H1 (cell line): Measurements from ENCODE around the gene ACTL9.

Experiments used
- CEBPB ChIP-seq: IDR thresholded peaks from 2 replicates; pipeline ENCODE4 v1.6.1; 2012; ENCODE audit warnings: low read depth, low read length
- EGR1 ChIP-seq: IDR thresholded peaks from 2 replicates; pipeline ENCODE4 v1.6.1; 2011; ENCODE audit warnings: low read depth, low read length, borderline replicate concordance
- GABPA ChIP-seq: IDR thresholded peaks from 2 replicates; pipeline ENCODE4 v1.6.1; 2011; ENCODE audit warnings: mild to moderate bottlenecking, low read length, moderate library complexity, borderline replicate concordance; ENCODE audit not compliant: insufficient read depth
- JUN ChIP-seq: IDR thresholded peaks from 2 replicates; pipeline ENCODE4 v1.6.1; 2011; ENCODE audit warnings: low read depth, mild to moderate bottlenecking, improper control_type of control experiment, low read length
- POLR2A ChIP-seq, 2 experiments: IDR thresholded peaks; 1 replicate in 1 of 2; 2 replicates in 1 of 2; pipeline ENCODE4 v1.6.1; 2011; ENCODE audit warnings: low read depth in 2 of 2, low read length in 2 of 2, mild to moderate bottlenecking in 2 of 2; ENCODE audit errors: control extremely low read depth in 1 of 2
- TF ChIP-seq, protein P1 (sequence below): IDR thresholded peaks from 2 replicates; pipeline ENCODE4 v1.6.1; 2012; ENCODE audit warnings: inconsistent platforms
- TF ChIP-seq, protein P2 (sequence below), 3 experiments: IDR thresholded peaks; 1 replicate in 2 of 3; 2 replicates in 1 of 3; pipeline versions ENCODE4 v1.5.1 to v1.6.1; 2011; ENCODE audit warnings: low read length in 3 of 3, mild to moderate bottlenecking in 3 of 3, inconsistent platforms in 2 of 3, low read depth in 1 of 3, moderate library complexity in 1 of 3; ENCODE audit not compliant: insufficient read depth in 1 of 3; ENCODE audit errors: control extremely low read depth in 1 of 3

DNA sequence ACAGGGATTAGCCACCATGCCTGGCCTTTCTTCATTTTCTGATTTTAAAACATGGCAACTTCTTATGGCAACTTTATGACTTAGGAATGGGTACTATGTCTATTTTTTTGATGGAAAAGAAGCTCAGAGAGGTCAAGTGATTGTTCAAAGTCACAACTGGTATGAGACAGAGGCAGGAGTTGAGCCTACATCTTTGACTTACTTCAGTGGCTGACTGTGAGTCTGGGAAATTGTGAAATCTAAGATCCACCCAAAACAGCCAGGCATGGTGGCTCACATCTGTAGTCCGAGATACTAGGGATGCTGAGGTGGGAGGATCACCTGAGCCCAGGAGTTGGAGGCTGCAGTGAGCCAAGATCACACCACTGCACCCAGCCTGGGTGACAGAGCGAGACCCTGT lies 2.4 kb upstream of the ACTL9 start:
- TF ChIP-seq CEBPB (no peak), EGR1 (no peak), POLR2A (IDR thresholded peaks at IDR 0.05; ENCODE audit: control extremely low read depth in 1 of 2, low read depth in 2 of 2, low read length in 2 of 2) (no peak), JUN (no peak), GABPA (no peak)
- TF ChIP-seq, protein P1, sequence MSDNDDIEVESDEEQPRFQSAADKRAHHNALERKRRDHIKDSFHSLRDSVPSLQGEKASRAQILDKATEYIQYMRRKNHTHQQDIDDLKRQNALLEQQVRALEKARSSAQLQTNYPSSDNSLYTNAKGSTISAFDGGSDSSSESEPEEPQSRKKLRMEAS: no peak
- TF ChIP-seq, protein P2, sequence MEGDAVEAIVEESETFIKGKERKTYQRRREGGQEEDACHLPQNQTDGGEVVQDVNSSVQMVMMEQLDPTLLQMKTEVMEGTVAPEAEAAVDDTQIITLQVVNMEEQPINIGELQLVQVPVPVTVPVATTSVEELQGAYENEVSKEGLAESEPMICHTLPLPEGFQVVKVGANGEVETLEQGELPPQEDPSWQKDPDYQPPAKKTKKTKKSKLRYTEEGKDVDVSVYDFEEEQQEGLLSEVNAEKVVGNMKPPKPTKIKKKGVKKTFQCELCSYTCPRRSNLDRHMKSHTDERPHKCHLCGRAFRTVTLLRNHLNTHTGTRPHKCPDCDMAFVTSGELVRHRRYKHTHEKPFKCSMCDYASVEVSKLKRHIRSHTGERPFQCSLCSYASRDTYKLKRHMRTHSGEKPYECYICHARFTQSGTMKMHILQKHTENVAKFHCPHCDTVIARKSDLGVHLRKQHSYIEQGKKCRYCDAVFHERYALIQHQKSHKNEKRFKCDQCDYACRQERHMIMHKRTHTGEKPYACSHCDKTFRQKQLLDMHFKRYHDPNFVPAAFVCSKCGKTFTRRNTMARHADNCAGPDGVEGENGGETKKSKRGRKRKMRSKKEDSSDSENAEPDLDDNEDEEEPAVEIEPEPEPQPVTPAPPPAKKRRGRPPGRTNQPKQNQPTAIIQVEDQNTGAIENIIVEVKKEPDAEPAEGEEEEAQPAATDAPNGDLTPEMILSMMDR (IDR thresholded peaks at IDR 0.05; ENCODE audit: control extremely low read depth in 1 of 3, insufficient read depth in 1 of 3, low read depth in 1 of 3, low read length in 3 of 3): no peak
